ENCODE data around the gene LEMD3. TPM values are rescaled to one million over a fixed set of nuclear protein-coding genes. Genes with fewer than 3 reads are reported as not detected.

Gene LEMD3
- polyA plus RNA-seq, 1 donor from 2014 or later: 41.0 TPM

GRCh38 chr12:65196762-65197567 is 27.6 kb downstream of the LEMD3 start:
- Histone ChIP-seq H3K9me2 (ENCODE audit: insufficient read depth, low read length) (no peaks in the 10 kb centered on the region), H2AFZ (ENCODE audit: low read depth, low read length) (no peak overlapping the region), H4K20me1 (ENCODE audit: insufficient read depth) (no peaks in the 10 kb centered on the region), H3K4me2 (ENCODE audit: low read length) (no peak overlapping the region), H3K9me3 (ENCODE audit: low read length) (peaks cover 3% of the 10 kb centered on the region), H3F3A (ENCODE audit: insufficient read depth, low read length, poor library complexity, severe bottlenecking) (no peaks in the 10 kb centered on the region), H3K27ac (ENCODE audit: low read length) (no peak overlapping the region), H3K9ac (ENCODE audit: low read length) (no peak overlapping the region), H3K27me3 (ENCODE audit: insufficient read depth, low read depth, low read length) (no peaks in the 10 kb centered on the region), H3K79me2 (replicated peaks; ENCODE audit: insufficient read depth, low read length) (peaks cover 37% of the 10 kb centered on the region), H3K4me3 (ENCODE audit: low read length) (no peak overlapping the region), H3K36me3 (ENCODE audit: insufficient read depth, low read length) (no peaks in the 10 kb centered on the region)
- TF ChIP-seq SMC3 (conservative IDR thresholded peaks at IDR 0.05; ENCODE audit: poor library complexity) (no peak), POLR2AphosphoS5 (IDR thresholded peaks at IDR 0.05) (no peak), MXI1 (conservative IDR thresholded peaks at IDR 0.05; ENCODE audit: poor library complexity, severe bottlenecking) (no peak), RAD21 (conservative IDR thresholded peaks at IDR 0.05) (no peak)

- Histone ChIP-seq H3K27ac (ENCODE audit: low read length) (no peak overlapping the region), H3F3A (ENCODE audit: insufficient read depth, low read length, poor library complexity, severe bottlenecking) (no peaks in the 10 kb centered on the region), H3K9me3 (ENCODE audit: low read length) (peaks cover 3% of the 10 kb centered on the region), H3K79me2 (replicated peaks; ENCODE audit: insufficient read depth, low read length) (peaks cover 46% of the 10 kb centered on the region), H3K9me2 (ENCODE audit: insufficient read depth, low read length) (no peaks in the 10 kb centered on the region), H3K27me3 (ENCODE audit: insufficient read depth, low read depth, low read length) (no peaks in the 10 kb centered on the region), H3K4me3 (ENCODE audit: low read length) (no peak overlapping the region), H4K20me1 (ENCODE audit: insufficient read depth) (no peaks in the 10 kb centered on the region), H2AFZ (ENCODE audit: low read depth, low read length) (no peak overlapping the region), H3K36me3 (ENCODE audit: insufficient read depth, low read length) (no peaks in the 10 kb centered on the region), H3K9ac (ENCODE audit: low read length) (no peak overlapping the region), H3K4me2 (ENCODE audit: low read length) (no peak overlapping the region)
- TF ChIP-seq MXI1 (conservative IDR thresholded peaks at IDR 0.05; ENCODE audit: poor library complexity, severe bottlenecking) (no peak), EZH2 (IDR thresholded peaks at IDR 0.05; ENCODE audit: borderline replicate concordance, insufficient read depth, low read length, poor library complexity, severe bottlenecking) (no peak), POLR2AphosphoS5 (IDR thresholded peaks at IDR 0.05) (no peak), EP300 (conservative IDR thresholded peaks at IDR 0.05; ENCODE audit: poor library complexity, severe bottlenecking) (no peak), SMC3 (conservative IDR thresholded peaks at IDR 0.05; ENCODE audit: poor library complexity) (no peak), RAD21 (conservative IDR thresholded peaks at IDR 0.05) (no peak), TAF1 (IDR thresholded peaks at IDR 0.05; ENCODE audit: low read depth) (no peak)
- TF ChIP-seq, protein P1, sequence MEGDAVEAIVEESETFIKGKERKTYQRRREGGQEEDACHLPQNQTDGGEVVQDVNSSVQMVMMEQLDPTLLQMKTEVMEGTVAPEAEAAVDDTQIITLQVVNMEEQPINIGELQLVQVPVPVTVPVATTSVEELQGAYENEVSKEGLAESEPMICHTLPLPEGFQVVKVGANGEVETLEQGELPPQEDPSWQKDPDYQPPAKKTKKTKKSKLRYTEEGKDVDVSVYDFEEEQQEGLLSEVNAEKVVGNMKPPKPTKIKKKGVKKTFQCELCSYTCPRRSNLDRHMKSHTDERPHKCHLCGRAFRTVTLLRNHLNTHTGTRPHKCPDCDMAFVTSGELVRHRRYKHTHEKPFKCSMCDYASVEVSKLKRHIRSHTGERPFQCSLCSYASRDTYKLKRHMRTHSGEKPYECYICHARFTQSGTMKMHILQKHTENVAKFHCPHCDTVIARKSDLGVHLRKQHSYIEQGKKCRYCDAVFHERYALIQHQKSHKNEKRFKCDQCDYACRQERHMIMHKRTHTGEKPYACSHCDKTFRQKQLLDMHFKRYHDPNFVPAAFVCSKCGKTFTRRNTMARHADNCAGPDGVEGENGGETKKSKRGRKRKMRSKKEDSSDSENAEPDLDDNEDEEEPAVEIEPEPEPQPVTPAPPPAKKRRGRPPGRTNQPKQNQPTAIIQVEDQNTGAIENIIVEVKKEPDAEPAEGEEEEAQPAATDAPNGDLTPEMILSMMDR (IDR thresholded peaks at IDR 0.05; ENCODE audit: poor library complexity, severe bottlenecking): no peak
- TF ChIP-seq, protein P2, sequence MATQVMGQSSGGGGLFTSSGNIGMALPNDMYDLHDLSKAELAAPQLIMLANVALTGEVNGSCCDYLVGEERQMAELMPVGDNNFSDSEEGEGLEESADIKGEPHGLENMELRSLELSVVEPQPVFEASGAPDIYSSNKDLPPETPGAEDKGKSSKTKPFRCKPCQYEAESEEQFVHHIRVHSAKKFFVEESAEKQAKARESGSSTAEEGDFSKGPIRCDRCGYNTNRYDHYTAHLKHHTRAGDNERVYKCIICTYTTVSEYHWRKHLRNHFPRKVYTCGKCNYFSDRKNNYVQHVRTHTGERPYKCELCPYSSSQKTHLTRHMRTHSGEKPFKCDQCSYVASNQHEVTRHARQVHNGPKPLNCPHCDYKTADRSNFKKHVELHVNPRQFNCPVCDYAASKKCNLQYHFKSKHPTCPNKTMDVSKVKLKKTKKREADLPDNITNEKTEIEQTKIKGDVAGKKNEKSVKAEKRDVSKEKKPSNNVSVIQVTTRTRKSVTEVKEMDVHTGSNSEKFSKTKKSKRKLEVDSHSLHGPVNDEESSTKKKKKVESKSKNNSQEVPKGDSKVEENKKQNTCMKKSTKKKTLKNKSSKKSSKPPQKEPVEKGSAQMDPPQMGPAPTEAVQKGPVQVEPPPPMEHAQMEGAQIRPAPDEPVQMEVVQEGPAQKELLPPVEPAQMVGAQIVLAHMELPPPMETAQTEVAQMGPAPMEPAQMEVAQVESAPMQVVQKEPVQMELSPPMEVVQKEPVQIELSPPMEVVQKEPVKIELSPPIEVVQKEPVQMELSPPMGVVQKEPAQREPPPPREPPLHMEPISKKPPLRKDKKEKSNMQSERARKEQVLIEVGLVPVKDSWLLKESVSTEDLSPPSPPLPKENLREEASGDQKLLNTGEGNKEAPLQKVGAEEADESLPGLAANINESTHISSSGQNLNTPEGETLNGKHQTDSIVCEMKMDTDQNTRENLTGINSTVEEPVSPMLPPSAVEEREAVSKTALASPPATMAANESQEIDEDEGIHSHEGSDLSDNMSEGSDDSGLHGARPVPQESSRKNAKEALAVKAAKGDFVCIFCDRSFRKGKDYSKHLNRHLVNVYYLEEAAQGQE (IDR thresholded peaks at IDR 0.05; ENCODE audit: borderline replicate concordance): no peak
Observed at GRCh38 chr12:65199604-65200003, 30.2 kb downstream of the LEMD3 start.
